Mesendoderm (in vitro differentiated cells): ENCODE data around the gene NFKBIZ. TPM values are rescaled to one million over a fixed set of nuclear protein-coding genes. Genes with fewer than 3 reads are reported as not detected.

ENCODE experiments used
- DNase-seq: peaks from one replicate; pipeline ENCODE4 v3.0.0; 2013
- H2AK5ac ChIP-seq: 2 replicates; pipeline ENCODE4 v1.6.1; 2013; ENCODE audit warnings: low read length, inconsistent platforms
- H2BK120ac ChIP-seq: 2 replicates; pipeline ENCODE4 v1.6.1; 2013; ENCODE audit warnings: low read depth, mild to moderate bottlenecking, low read length, moderate library complexity, mixed read lengths
- H2BK15ac ChIP-seq: replicated peaks from 2 replicates; pipeline ENCODE4 v1.6.1; 2013; ENCODE audit warnings: low read depth, mild to moderate bottlenecking, moderate library complexity
- H2BK5ac ChIP-seq: 2 replicates; pipeline ENCODE4 v1.6.1; 2013; ENCODE audit warnings: low read length, inconsistent platforms
- H3K18ac ChIP-seq: 2 replicates; pipeline ENCODE4 v1.6.1; 2013; ENCODE audit warnings: mild to moderate bottlenecking, low read length, mixed read lengths
- H3K23ac ChIP-seq: one replicate; pipeline ENCODE4 v1.6.1; 2013; ENCODE audit warnings: low read length
- H3K27ac ChIP-seq: 2 replicates; pipeline ENCODE4 v1.5.1; 2013; ENCODE audit warnings: low read depth, mild to moderate bottlenecking, inconsistent platforms, low read length, moderate library complexity
- H3K27me3 ChIP-seq: 2 replicates; pipeline ENCODE4 v1.6.1; 2013; ENCODE audit warnings: low read length, control low read depth, mild to moderate bottlenecking, inconsistent platforms; ENCODE audit not compliant: insufficient read depth, poor library complexity
- H3K36me3 ChIP-seq: 2 replicates; pipeline ENCODE4 v1.6.1; 2013; ENCODE audit warnings: low read length, inconsistent platforms; ENCODE audit not compliant: control insufficient read depth, insufficient read depth
- H3K4ac ChIP-seq: one replicate; pipeline ENCODE4 v1.6.1; 2013; ENCODE audit warnings: low read depth, mild to moderate bottlenecking, low read length, moderate library complexity
- H3K4me1 ChIP-seq: 2 replicates; pipeline ENCODE4 v1.6.1; 2013; ENCODE audit warnings: low read depth, low read length, inconsistent platforms; ENCODE audit not compliant: control insufficient read depth
- H3K4me2 ChIP-seq: 2 replicates; pipeline ENCODE4 v1.6.1; 2013; ENCODE audit warnings: low read length
- H3K4me3 ChIP-seq: 2 replicates; pipeline ENCODE4 v1.5.1; 2013; ENCODE audit warnings: mild to moderate bottlenecking, low read length
- H3K56ac ChIP-seq: one replicate; pipeline ENCODE4 v1.6.1; 2013; ENCODE audit warnings: low read length
- H3K79me1 ChIP-seq: 2 replicates; pipeline ENCODE4 v1.6.1; 2013; ENCODE audit warnings: low read length, inconsistent platforms
- H3K79me2 ChIP-seq: 2 replicates; pipeline ENCODE4 v1.6.1; 2013; ENCODE audit warnings: mild to moderate bottlenecking, low read length; ENCODE audit not compliant: control insufficient read depth, insufficient read depth
- H3K9ac ChIP-seq: 2 replicates; pipeline ENCODE4 v1.6.1; 2013; ENCODE audit warnings: low read length, inconsistent platforms
- H4K5ac ChIP-seq: one replicate; pipeline ENCODE4 v1.6.1; 2013; ENCODE audit warnings: low read length
- H4K8ac ChIP-seq: one replicate; pipeline ENCODE4 v1.6.1; 2013; ENCODE audit warnings: low read depth, mild to moderate bottlenecking, control low read depth, low read length, moderate library complexity
- WGBS: extraction: QIAGEN DNeasy Blood & Tissue Kit; methylation state at CpG from one replicate; pipeline ENCODE4 v1.1.7; 2013; ENCODE audit warnings: low lambda C conversion rate, missing lambda C conversion rate; ENCODE audit not compliant: insufficient coverage; ENCODE audit errors: extremely low coverage; 5-methylcytosine and 5-hydroxymethylcytosine counted together
- polyA plus RNA-seq, 2 experiments: library from polyadenylated mRNA; stranded (reverse); fragments of 200-250 nt; gene quantifications; one replicate each; pipeline ENCODE4 v1.2.3, GENCODE V29; 2013

The NFKBIZ gene
- polyA plus RNA-seq (2013, experiment 1 of 2), result 4.8 TPM
- 5.4 TPM for polyA plus RNA-seq (2013, experiment 2 of 2)

- Histone ChIP-seq H3K79me2 (peaks cover 17% of the 10 kb centered on the region), H2BK5ac (peak within 1 kb of the TSS; percentile 11), H3K4me1 (no peaks in the 10 kb centered on the region), H3K4me2 (peak within 1 kb of the TSS; percentile 74), H2AK5ac (no peak within 1 kb of the TSS), H2BK15ac (no peak within 1 kb of the TSS), H3K27ac (peak within 1 kb of the TSS; percentile 93), H3K18ac (peak within 1 kb of the TSS; percentile 100), H3K23ac (peak within 1 kb of the TSS; percentile 98), H3K27me3 (no peaks in the 10 kb centered on the region), H2BK120ac (no peak within 1 kb of the TSS), H4K8ac (no peak within 1 kb of the TSS), H3K36me3 (peaks cover 6% of the 10 kb centered on the region), H4K5ac (no peak within 1 kb of the TSS), H3K56ac (peak within 1 kb of the TSS; percentile 94), H3K4ac (peak within 1 kb of the TSS; percentile 71), H3K79me1 (peaks cover 5% of the 10 kb centered on the region), H3K9ac (peak within 1 kb of the TSS; percentile 88), H3K4me3 (peak within 1 kb of the TSS; percentile 83)
- WGBS, result no CpG with 5 or more reads among the region's 95 CpGs
- peak; percentile 93 for DNase-seq
Observed at GRCh38 chr3:101848754-101849713, at the start of gene NFKBIZ. TSS of gene NFKBIZ (plus strand) at chr3:101849514. CDS start at chr3:101849629, 115 bp downstream.

- Histone ChIP-seq H3K4ac (no peak overlapping the region), H3K27me3 (no peaks in the 10 kb centered on the region), H3K4me1 (no peaks in the 10 kb centered on the region), H3K4me3 (no peak overlapping the region), H3K18ac (no peak overlapping the region), H3K79me2 (no peaks in the 10 kb centered on the region), H2BK15ac (no peak overlapping the region), H3K9ac (no peak overlapping the region), H2BK5ac (no peak overlapping the region), H4K5ac (no peak overlapping the region), H3K56ac (no peak overlapping the region), H3K4me2 (no peak overlapping the region), H3K27ac (no peak overlapping the region), H3K36me3 (no peaks in the 10 kb centered on the region), H2AK5ac (no peak overlapping the region), H2BK120ac (no peak overlapping the region), H4K8ac (no peak overlapping the region), H3K23ac (no peak overlapping the region), H3K79me1 (no peaks in the 10 kb centered on the region)
- WGBS, result no CpG with 5 or more reads among the region's 4 CpGs
- no peak for DNase-seq
Observed at GRCh38 chr3:101801174-101801573, 48.1 kb upstream of the NFKBIZ start.

GRCh38 chr3:101802179-101802578, 47.1 kb upstream of the NFKBIZ start:
- no peak overlapping the region for H3K9ac ChIP-seq
- H3K79me2 ChIP-seq, result no peaks in the 10 kb centered on the region
- no peak overlapping the region for H4K8ac ChIP-seq
- WGBS, result no CpG with 5 or more reads among the region's 2 CpGs
- H4K5ac ChIP-seq, result no peak overlapping the region
- no peak overlapping the region for H3K18ac ChIP-seq
- H3K23ac ChIP-seq, result no peak overlapping the region
- no peak overlapping the region for H2BK5ac ChIP-seq
- no peaks in the 10 kb centered on the region for H3K79me1 ChIP-seq
- no peak overlapping the region for H3K27ac ChIP-seq
- H3K4me3 ChIP-seq, result no peak overlapping the region
- H2AK5ac ChIP-seq, result no peak overlapping the region
- no peak for DNase-seq
- H3K4ac ChIP-seq, result no peak overlapping the region
- H2BK15ac ChIP-seq, result no peak overlapping the region
- H3K56ac ChIP-seq, result no peak overlapping the region
- no peaks in the 10 kb centered on the region for H3K27me3 ChIP-seq
- H3K4me2 ChIP-seq, result no peak overlapping the region
- no peak overlapping the region for H2BK120ac ChIP-seq
- no peaks in the 10 kb centered on the region for H3K36me3 ChIP-seq
- H3K4me1 ChIP-seq, result no peaks in the 10 kb centered on the region

GRCh38 chr3:101803173-101803782, 46.0 kb upstream of the NFKBIZ start:
- Histone ChIP-seq H3K27ac (no peak overlapping the region), H3K4ac (no peak overlapping the region), H3K79me2 (no peaks in the 10 kb centered on the region), H3K18ac (no peak overlapping the region), H2AK5ac (no peak overlapping the region), H3K56ac (no peak overlapping the region), H3K27me3 (no peaks in the 10 kb centered on the region), H2BK15ac (no peak overlapping the region), H2BK120ac (no peak overlapping the region), H3K4me2 (no peak overlapping the region), H3K9ac (no peak overlapping the region), H3K4me1 (no peaks in the 10 kb centered on the region), H4K5ac (no peak overlapping the region), H2BK5ac (no peak overlapping the region), H3K23ac (no peak overlapping the region), H3K79me1 (no peaks in the 10 kb centered on the region), H3K4me3 (no peak overlapping the region), H3K36me3 (no peaks in the 10 kb centered on the region), H4K8ac (no peak overlapping the region)
- DNase-seq, result peak; percentile 51
- no CpG with 5 or more reads among the region's 9 CpGs for WGBS

- no peaks in the 10 kb centered on the region for H3K4me1 ChIP-seq
- no CpG with 5 or more reads among the region's 3 CpGs for WGBS
- H3K9ac ChIP-seq, result no peak overlapping the region
- no peaks in the 10 kb centered on the region for H3K79me1 ChIP-seq
- H3K27ac ChIP-seq, result no peak overlapping the region
- no peaks in the 10 kb centered on the region for H3K36me3 ChIP-seq
- H3K56ac ChIP-seq, result no peak overlapping the region
- H3K27me3 ChIP-seq, result no peaks in the 10 kb centered on the region
- no peak overlapping the region for H2BK120ac ChIP-seq
- no peak overlapping the region for H3K23ac ChIP-seq
- H3K4me2 ChIP-seq, result no peak overlapping the region
- no peaks in the 10 kb centered on the region for H3K79me2 ChIP-seq
- H2BK15ac ChIP-seq, result no peak overlapping the region
- H4K8ac ChIP-seq, result no peak overlapping the region
- H2BK5ac ChIP-seq, result no peak overlapping the region
- H3K18ac ChIP-seq, result no peak overlapping the region
- H4K5ac ChIP-seq, result no peak overlapping the region
- no peak overlapping the region for H3K4ac ChIP-seq
- no peak for DNase-seq
- no peak overlapping the region for H2AK5ac ChIP-seq
- no peak overlapping the region for H3K4me3 ChIP-seq
Observed at GRCh38 chr3:101803939-101804338, 45.4 kb upstream of the NFKBIZ start.
